ENCODE data around the gene MAMDC2.

DNA sequence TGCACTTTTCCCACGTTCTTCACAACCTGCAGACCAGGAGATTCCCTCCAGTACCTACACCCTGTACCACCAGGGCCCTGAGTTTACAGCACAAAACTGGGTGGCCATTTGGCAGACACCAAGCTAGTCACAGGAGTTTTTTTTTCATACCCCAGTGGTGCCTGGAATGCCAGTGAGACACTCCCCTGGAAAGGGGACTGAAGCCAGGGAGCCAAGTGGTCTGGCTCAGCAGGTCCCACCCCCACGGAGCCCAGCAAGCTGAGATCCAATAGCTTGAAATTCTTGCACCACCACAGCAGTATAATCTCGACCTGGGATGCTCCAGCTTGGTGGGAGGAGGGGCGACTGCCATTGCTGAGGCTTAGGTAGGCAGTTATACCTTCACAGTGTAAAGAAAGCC, 188.8 kb downstream of the MAMDC2 start:
- TF ChIP-seq, protein P1, sequence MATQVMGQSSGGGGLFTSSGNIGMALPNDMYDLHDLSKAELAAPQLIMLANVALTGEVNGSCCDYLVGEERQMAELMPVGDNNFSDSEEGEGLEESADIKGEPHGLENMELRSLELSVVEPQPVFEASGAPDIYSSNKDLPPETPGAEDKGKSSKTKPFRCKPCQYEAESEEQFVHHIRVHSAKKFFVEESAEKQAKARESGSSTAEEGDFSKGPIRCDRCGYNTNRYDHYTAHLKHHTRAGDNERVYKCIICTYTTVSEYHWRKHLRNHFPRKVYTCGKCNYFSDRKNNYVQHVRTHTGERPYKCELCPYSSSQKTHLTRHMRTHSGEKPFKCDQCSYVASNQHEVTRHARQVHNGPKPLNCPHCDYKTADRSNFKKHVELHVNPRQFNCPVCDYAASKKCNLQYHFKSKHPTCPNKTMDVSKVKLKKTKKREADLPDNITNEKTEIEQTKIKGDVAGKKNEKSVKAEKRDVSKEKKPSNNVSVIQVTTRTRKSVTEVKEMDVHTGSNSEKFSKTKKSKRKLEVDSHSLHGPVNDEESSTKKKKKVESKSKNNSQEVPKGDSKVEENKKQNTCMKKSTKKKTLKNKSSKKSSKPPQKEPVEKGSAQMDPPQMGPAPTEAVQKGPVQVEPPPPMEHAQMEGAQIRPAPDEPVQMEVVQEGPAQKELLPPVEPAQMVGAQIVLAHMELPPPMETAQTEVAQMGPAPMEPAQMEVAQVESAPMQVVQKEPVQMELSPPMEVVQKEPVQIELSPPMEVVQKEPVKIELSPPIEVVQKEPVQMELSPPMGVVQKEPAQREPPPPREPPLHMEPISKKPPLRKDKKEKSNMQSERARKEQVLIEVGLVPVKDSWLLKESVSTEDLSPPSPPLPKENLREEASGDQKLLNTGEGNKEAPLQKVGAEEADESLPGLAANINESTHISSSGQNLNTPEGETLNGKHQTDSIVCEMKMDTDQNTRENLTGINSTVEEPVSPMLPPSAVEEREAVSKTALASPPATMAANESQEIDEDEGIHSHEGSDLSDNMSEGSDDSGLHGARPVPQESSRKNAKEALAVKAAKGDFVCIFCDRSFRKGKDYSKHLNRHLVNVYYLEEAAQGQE (IDR thresholded peaks at IDR 0.05; ENCODE audit: insufficient read depth in 1 of 2, low read depth in 2 of 2, low read length in 2 of 2) = no peak
- no peak for TF ChIP-seq POLR2AphosphoS5 (IDR thresholded peaks at IDR 0.05; ENCODE audit: low read depth, low read length)

Measured in PFSK-1 (cell line).